ENCODE data around the gene PSPH. TPM values are rescaled to one million over a fixed set of nuclear protein-coding genes. Genes with fewer than 3 reads are reported as not detected.
A peak's percentile ranks its signal among the peaks of the same experiment; 100 is the strongest.
"Not testable (repeated sequence)": the region's sequence is repeated elsewhere in the genome, so short reads cannot be mapped to it uniquely, and the experiment has no call there.

PSPH gene
- total and polyA plus RNA-seq, 9 donors: 11.0 to 20.3 (median 17.1) TPM

GRCh38 chr7:56040730-56041129 is 10.5 kb downstream of the PSPH start:
- 87% methylated on average over 3 of the region's 3 CpGs for WGBS (ENCODE audit: insufficient coverage)
- no peaks in the 10 kb centered on the region for H3K4me1 ChIP-seq (ENCODE audit: control insufficient read depth, insufficient read depth, low read length)
- no peak overlapping the region for H3K4me3 ChIP-seq (ENCODE audit: low read length)
- no peaks in the 10 kb centered on the region for H3K9me3 ChIP-seq (replicated peaks; ENCODE audit: control insufficient read depth, low read depth, low read length)
- peaks cover 5% of the 10 kb centered on the region for H3K36me3 ChIP-seq (ENCODE audit: control insufficient read depth, insufficient read depth, low read length)
- DNase-seq: no peak
- no peak overlapping the region for H3K27ac ChIP-seq (ENCODE audit: low read length)
- H3K27me3 ChIP-seq (ENCODE audit: control insufficient read depth, insufficient read depth, low read length): no peaks in the 10 kb centered on the region

GRCh38 chr7:56033671-56034432 is 17.4 kb downstream of the PSPH start:
- peak; percentile 75 for DNase-seq
- Histone ChIP-seq H3K36me3 (ENCODE audit: control insufficient read depth, insufficient read depth, low read length) (peaks cover 11% of the 10 kb centered on the region), H3K9me3 (replicated peaks; ENCODE audit: control insufficient read depth, low read depth, low read length) (no peaks in the 10 kb centered on the region), H3K27me3 (ENCODE audit: control insufficient read depth, insufficient read depth, low read length) (no peaks in the 10 kb centered on the region), H3K4me1 (ENCODE audit: control insufficient read depth, insufficient read depth, low read length) (no peaks in the 10 kb centered on the region), H3K27ac (ENCODE audit: low read length) (peak overlapping the region; percentile 35), H3K4me3 (ENCODE audit: low read length) (peak overlapping the region; percentile 57)
- WGBS (ENCODE audit: insufficient coverage): under 1% methylated on average over 20 of the region's 27 CpGs

- H3K36me3 ChIP-seq (ENCODE audit: control insufficient read depth, insufficient read depth, low read length): peaks cover 11% of the 10 kb centered on the region
- H3K4me1 ChIP-seq (ENCODE audit: control insufficient read depth, insufficient read depth, low read length); H3K27ac ChIP-seq (ENCODE audit: low read length); DNase-seq; H3K27me3 ChIP-seq (ENCODE audit: control insufficient read depth, insufficient read depth, low read length); H3K9me3 ChIP-seq (replicated peaks; ENCODE audit: control insufficient read depth, low read depth, low read length); H3K4me3 ChIP-seq (ENCODE audit: low read length): not testable (repeated sequence)
- 100% methylated on average over 1 of the region's 7 CpGs for WGBS (ENCODE audit: insufficient coverage)
Measured at GRCh38 chr7:56032578-56032977, 18.7 kb downstream of the PSPH start.

GRCh38 chr7:56031556-56031955 is 19.7 kb downstream of the PSPH start:
- not testable (repeated sequence) for H3K4me1 ChIP-seq (ENCODE audit: control insufficient read depth, insufficient read depth, low read length); H3K27ac ChIP-seq (ENCODE audit: low read length); H3K4me3 ChIP-seq (ENCODE audit: low read length); H3K9me3 ChIP-seq (replicated peaks; ENCODE audit: control insufficient read depth, low read depth, low read length); DNase-seq; H3K27me3 ChIP-seq (ENCODE audit: control insufficient read depth, insufficient read depth, low read length)
- peaks cover 14% of the 10 kb centered on the region for H3K36me3 ChIP-seq (ENCODE audit: control insufficient read depth, insufficient read depth, low read length)
- WGBS (ENCODE audit: insufficient coverage): 92% methylated on average over 5 of the region's 8 CpGs

DNA sequence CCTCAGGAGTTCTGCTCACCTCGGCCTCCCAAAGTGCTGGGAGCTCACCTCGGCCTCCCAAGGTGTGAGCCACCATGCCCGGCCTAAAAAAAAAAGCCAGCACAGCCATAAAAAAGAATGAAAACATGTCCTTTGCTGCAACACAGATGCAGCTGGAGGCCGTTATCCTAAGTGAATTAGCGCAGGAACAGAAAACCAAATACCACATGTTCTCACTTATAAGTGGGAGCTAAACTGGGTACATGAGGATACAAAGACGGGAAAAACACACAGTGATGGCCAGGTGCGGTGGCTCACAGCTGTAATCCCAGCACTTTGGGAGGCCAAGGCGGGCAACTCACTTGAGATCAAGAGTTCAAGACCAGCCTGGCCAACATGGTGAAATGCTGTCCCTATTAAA is 20.9 kb downstream of the PSPH start:
- no peak overlapping the region for H3K27ac ChIP-seq (ENCODE audit: low read length)
- peaks cover 14% of the 10 kb centered on the region for H3K36me3 ChIP-seq (ENCODE audit: control insufficient read depth, insufficient read depth, low read length)
- H3K9me3 ChIP-seq (replicated peaks; ENCODE audit: control insufficient read depth, low read depth, low read length): no peaks in the 10 kb centered on the region
- H3K27me3 ChIP-seq (ENCODE audit: control insufficient read depth, insufficient read depth, low read length): no peaks in the 10 kb centered on the region
- no peak for DNase-seq
- H3K4me1 ChIP-seq (ENCODE audit: control insufficient read depth, insufficient read depth, low read length): no peaks in the 10 kb centered on the region
- no peak overlapping the region for H3K4me3 ChIP-seq (ENCODE audit: low read length)
- WGBS (ENCODE audit: insufficient coverage): 51% methylated on average over 4 of the region's 8 CpGs

- H3K27me3 ChIP-seq (ENCODE audit: control insufficient read depth, insufficient read depth, low read length): no peaks in the 10 kb centered on the region
- WGBS (ENCODE audit: insufficient coverage): 90% methylated on average over 2 of the region's 9 CpGs
- no peak overlapping the region for H3K27ac ChIP-seq (ENCODE audit: low read length)
- H3K4me1 ChIP-seq (ENCODE audit: control insufficient read depth, insufficient read depth, low read length): no peaks in the 10 kb centered on the region
- no peaks in the 10 kb centered on the region for H3K9me3 ChIP-seq (replicated peaks; ENCODE audit: control insufficient read depth, low read depth, low read length)
- DNase-seq: no peak
- H3K36me3 ChIP-seq (ENCODE audit: control insufficient read depth, insufficient read depth, low read length): peaks cover 14% of the 10 kb centered on the region
- no peak overlapping the region for H3K4me3 ChIP-seq (ENCODE audit: low read length)
Measured at GRCh38 chr7:56028942-56029630, 22.2 kb downstream of the PSPH start.

GRCh38 chr7:56026538-56026937 is 24.7 kb downstream of the PSPH start:
- H3K4me3 ChIP-seq (ENCODE audit: low read length): no peak overlapping the region
- no peak overlapping the region for H3K27ac ChIP-seq (ENCODE audit: low read length)
- no peaks in the 10 kb centered on the region for H3K27me3 ChIP-seq (ENCODE audit: control insufficient read depth, insufficient read depth, low read length)
- DNase-seq: no peak
- H3K9me3 ChIP-seq (replicated peaks; ENCODE audit: control insufficient read depth, low read depth, low read length): no peaks in the 10 kb centered on the region
- no CpG with 5 or more reads among the region's 2 CpGs for WGBS (ENCODE audit: insufficient coverage)
- peaks cover 8% of the 10 kb centered on the region for H3K36me3 ChIP-seq (ENCODE audit: control insufficient read depth, insufficient read depth, low read length)
- no peaks in the 10 kb centered on the region for H3K4me1 ChIP-seq (ENCODE audit: control insufficient read depth, insufficient read depth, low read length)

GRCh38 chr7:56023500-56023899 is 27.7 kb downstream of the PSPH start:
- H3K4me3 ChIP-seq (ENCODE audit: low read length): no peak overlapping the region
- no peak overlapping the region for H3K27ac ChIP-seq (ENCODE audit: low read length)
- no peaks in the 10 kb centered on the region for H3K4me1 ChIP-seq (ENCODE audit: control insufficient read depth, insufficient read depth, low read length)
- H3K9me3 ChIP-seq (replicated peaks; ENCODE audit: control insufficient read depth, low read depth, low read length): no peaks in the 10 kb centered on the region
- no peak for DNase-seq
- no peaks in the 10 kb centered on the region for H3K27me3 ChIP-seq (ENCODE audit: control insufficient read depth, insufficient read depth, low read length)
- peaks cover 20% of the 10 kb centered on the region for H3K36me3 ChIP-seq (ENCODE audit: control insufficient read depth, insufficient read depth, low read length)

DNA sequence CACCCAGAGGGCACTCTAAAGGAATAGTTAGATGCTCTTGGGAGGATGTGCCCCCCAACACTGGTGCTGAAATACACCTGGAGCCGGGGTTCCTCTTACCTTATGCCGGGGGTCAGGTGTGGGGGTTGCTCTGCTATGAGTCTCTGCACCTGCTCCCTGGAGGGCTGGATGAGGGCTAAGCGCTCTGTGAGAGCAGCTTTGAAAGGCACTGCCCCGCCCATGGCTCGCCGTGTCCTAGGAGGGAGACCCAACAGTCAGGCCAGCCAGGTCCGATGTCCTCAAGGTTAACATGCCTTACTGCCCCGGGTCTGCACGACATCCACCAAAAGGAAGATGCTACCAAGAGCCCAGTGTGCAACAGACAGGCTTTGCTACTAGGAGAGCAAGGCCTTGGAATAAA is 31.7 kb downstream of the PSPH start:
- Histone ChIP-seq H3K4me1 (ENCODE audit: control insufficient read depth, insufficient read depth, low read length) (no peaks in the 10 kb centered on the region), H3K36me3 (ENCODE audit: control insufficient read depth, insufficient read depth, low read length) (peaks cover 20% of the 10 kb centered on the region), H3K9me3 (replicated peaks; ENCODE audit: control insufficient read depth, low read depth, low read length) (no peaks in the 10 kb centered on the region), H3K27ac (ENCODE audit: low read length) (no peak overlapping the region), H3K27me3 (ENCODE audit: control insufficient read depth, insufficient read depth, low read length) (no peaks in the 10 kb centered on the region), H3K4me3 (ENCODE audit: low read length) (no peak overlapping the region)
- 93% methylated on average over 9 of the region's 9 CpGs for WGBS (ENCODE audit: insufficient coverage)
- DNase-seq: no peak

GRCh38 chr7:56017015-56017414 is 34.2 kb downstream of the PSPH start:
- peaks cover 25% of the 10 kb centered on the region for H3K36me3 ChIP-seq (ENCODE audit: control insufficient read depth, insufficient read depth, low read length)

More at GRCh38 chr7:56017015-56017414, 34.2 kb downstream of the PSPH start:
- not testable (repeated sequence) for H3K4me3 ChIP-seq (ENCODE audit: low read length); H3K4me1 ChIP-seq (ENCODE audit: control insufficient read depth, insufficient read depth, low read length); DNase-seq; H3K27ac ChIP-seq (ENCODE audit: low read length); H3K9me3 ChIP-seq (replicated peaks; ENCODE audit: control insufficient read depth, low read depth, low read length); H3K27me3 ChIP-seq (ENCODE audit: control insufficient read depth, insufficient read depth, low read length)
- no CpG with 5 or more reads among the region's 3 CpGs for WGBS (ENCODE audit: insufficient coverage)

All from muscle of leg (tissue), 11 donors.